GM21367 (cell line): ENCODE data around the gene PPP1CA.
"Not testable (repeated sequence)": the region's sequence is repeated elsewhere in the genome, so short reads cannot be mapped to it uniquely, and the experiment has no call there.

Experiments used
- ATAC-seq: cut with Tn5 transposase; IDR thresholded peaks from one replicate; pipeline ENCODE4 v1.9.1; 2021; ENCODE audit not compliant: unreplicated experiment

The PPP1CA gene

DNA sequence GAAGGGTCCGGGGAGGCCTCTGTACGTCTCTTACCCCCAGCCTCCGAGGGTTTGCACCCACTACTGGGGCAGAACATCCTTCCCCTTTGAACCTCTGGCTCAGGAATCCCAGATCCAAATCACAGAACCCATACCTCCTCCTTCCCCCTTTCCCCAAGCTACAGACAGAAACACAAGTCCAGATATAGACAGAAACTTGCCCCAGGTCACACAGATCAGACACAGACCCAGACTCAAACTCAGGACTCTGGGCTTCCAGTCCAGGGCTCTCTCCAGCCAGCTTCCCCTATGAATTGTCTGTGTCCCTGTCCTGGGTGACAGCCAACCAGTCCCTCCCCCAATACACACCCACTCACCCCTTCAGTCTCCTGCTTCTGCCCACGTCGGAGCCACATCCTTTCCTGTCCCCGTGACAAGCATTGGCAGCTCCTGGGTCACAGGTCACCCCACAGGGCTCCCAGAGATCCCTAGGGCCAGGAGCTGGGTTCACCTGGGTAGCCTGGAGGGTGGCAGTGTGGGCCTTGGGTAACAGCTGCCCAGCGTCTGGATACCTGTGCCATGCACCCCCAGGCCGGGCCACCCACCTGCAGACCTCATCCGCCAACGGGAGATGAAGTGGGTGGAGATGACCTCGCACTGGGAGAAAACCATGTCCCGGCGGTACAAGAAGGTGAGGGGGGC, 3.0 kb upstream of the PPP1CA start:
- ATAC-seq, result no peak

DNA sequence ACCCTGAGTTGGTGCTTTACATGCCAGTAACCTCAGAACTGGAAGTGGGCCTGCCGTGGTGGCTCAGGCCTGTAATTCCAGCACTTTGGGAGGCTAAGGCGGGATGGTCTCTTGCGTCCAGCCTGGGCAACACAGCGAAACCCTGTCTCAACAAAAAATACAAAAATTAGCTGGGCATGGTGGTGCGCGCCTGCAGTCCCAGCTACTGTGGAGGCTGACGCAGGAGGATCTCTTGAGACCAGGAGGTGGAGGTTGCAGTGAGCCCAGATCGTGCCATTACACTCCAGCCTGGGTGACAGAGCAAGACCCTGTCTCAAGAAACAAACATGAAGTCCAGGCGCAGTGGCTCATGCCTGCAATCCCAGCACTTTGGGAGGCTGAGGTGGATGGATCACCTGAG, 1.4 kb upstream of the PPP1CA start:
- ATAC-seq, result not testable (repeated sequence)

DNA sequence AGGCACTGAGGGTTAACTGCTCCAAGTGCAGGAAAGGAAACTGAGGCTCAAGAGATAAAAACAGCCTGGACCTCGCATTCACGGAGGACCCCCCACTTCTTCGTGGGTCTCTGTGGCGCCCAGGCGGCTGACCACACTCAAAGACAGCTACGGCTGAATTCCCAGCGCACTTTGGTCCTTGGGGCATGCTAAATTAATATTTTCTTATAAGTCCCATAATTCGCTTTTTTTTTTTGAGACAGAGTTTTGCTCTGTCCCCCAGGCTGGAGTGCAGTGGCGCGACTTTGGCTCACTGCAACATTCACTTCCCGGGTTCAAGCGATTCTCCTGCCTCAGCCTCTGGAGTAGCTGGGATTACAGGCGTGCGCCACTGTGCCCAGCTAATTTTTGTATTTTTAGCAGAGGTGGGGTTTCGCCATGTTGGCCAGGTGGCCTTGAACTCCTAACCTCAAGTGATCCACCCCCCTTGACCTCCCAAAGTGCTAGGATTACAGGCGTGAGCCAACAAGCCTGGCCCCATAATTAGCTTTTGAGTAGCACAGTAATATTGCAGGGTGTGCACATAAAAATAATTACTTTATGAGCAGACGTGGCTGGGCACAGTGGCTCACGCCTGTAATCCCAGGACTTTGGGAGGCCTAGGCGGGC, 658 bp upstream of the PPP1CA start:
- not testable (repeated sequence) for ATAC-seq

DNA sequence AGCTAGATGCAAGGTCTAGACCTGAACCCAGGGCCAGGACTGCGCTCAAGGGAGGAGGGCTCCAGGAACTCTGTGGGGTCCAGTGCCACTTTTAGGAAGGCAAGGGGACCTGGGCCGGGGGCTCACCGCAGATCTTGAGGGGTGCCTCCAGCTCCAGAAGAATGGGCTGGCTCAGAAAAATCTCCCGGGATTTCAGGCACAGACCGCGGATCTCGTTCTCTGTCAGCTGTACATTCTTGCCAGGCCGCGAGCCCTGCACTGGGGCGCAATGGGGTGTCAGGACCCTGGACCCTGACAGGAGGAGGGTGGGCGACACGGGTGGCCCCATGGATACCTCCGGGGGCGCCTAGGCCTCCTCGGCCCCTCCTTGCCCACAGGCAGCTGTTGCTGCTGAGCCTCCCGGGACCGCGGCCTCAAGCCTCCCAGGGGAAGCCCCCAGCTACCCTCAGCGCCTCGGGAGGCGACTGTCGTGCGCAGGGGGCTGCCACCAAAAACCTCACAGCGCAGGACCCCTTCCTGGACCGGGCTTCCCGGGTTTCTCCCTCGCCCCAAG, 640 bp downstream of the PPP1CA start:
- peak; percentile 7 for ATAC-seq

DNA sequence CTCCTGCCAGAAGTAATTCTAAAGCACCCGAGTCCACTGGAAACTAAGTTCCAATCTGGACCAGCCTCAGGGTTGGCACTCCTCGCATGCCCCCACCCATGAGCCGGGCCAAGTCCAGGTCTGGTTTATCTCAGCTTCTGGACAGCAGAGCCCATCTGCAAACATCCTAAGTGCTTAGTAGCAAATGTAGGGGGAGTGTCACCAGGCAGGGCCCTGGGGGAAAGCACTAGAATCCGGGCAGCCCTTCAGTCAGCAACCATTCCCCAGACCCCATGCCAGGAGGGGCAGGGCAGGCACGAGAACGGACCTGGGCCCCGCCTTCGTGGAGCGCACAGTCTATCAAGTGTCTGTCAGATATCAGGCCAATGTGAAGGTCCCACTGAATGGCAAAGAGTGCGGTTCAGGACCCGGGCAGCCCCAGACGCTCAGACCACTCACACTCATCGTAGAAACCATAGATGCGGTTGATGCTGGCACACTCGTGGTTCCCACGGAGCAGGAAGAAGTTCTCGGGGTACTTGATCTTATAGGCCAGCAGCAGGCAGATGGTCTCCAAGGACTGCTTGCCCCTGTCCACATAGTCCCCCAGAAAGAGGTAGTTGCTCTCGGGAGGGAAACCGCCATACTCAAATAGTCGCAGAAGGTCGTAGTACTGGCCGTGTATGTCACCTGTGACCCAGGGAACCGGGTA, 1.3 kb downstream of the PPP1CA start:
- no peak for ATAC-seq

DNA sequence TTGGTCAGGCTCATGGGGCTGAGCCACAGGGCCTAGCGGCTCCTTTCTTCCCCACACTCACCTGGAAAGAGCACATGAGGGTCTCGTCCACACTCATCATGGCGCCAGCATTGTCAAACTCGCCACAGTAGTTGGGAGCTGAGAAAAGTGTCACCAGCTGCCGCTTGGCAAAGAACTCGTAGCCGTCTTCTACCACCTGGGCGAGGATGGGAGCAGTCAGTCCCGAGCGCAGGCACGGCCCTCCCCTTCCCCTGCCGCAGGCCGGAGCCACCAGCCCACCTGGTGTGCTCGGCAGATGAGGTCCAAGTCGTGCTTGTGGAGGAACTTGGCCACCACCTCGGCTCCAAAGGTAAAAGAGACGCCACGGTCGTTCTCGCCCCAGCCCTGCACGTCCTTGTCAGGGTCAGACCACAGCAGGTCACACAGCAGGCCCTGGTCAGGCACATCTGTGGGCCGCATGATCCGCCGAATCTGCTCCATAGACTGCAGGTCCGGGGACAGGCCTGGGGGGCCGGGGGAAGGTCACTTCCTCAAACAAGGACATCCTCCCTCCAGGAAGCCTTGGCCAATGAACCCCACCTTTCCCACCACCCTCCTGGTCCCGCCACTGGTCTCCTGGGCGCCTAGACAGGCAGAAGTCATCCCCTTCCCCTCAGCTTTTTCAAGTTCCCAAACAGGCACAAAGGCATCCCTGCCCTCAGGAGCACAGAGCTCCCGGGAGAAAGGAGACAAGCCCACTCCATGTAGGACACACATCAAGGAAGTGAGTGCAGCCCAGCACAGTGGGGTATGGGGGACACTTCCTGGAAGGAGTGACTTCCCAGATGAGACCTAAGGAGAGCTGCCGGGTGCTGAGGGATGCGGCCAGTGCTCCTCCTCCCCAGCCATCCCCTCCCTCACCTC, 2.7 kb downstream of the PPP1CA start:
- ATAC-seq, result no peak

DNA sequence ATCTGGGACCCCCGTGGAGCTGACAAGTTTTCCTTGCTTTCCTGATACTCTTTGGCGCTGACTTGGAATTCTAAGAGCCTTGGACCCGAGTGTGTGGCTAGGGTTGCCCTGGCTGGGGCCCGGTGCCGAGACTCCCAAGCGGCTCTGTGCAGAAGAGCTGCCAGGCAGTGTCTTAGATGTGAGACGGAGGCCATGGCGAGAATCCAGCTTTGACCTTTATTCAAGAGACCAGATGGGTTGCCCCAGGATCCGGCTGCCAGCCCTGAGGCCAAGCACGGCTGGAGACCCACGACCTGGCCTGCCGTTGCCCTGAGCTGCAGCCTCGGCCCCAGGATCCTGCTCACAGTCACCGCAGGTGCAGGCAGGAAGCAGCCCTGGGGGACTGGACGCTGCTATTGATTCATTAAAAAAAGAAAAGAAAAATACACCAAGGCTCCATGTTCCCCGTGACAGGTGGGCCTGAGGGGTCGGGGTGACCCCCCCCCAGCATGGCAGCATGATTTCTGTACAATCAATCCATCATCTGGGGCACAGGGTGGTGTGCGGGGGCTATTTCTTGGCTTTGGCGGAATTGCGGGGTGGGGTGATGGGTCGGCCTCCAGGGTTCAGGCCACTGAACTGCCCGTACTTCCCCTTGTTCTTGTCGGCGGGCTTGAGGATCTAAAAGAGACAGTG, 3.5 kb downstream of the PPP1CA start:
- no peak for ATAC-seq

DNA sequence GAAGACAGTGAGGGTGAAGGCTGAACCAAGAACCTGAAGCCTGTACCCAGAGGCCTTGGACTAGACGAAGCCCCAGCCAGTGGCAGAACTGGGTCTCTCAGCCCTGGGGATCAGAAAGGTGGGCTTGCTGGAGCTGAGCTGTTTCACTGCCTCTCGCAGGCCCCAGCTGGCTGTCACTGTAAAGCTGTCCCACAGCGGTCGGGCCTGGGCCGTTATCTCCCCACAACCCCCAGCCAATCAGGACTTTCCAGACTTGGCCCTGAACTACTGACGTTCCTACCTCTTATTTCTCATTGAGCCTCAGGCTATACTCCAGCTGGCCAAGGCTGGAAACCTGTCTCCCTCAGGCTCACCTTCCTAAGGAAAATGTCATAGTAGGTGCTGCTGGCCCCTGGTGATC, 4.1 kb downstream of the PPP1CA start:
- no peak for ATAC-seq

DNA sequence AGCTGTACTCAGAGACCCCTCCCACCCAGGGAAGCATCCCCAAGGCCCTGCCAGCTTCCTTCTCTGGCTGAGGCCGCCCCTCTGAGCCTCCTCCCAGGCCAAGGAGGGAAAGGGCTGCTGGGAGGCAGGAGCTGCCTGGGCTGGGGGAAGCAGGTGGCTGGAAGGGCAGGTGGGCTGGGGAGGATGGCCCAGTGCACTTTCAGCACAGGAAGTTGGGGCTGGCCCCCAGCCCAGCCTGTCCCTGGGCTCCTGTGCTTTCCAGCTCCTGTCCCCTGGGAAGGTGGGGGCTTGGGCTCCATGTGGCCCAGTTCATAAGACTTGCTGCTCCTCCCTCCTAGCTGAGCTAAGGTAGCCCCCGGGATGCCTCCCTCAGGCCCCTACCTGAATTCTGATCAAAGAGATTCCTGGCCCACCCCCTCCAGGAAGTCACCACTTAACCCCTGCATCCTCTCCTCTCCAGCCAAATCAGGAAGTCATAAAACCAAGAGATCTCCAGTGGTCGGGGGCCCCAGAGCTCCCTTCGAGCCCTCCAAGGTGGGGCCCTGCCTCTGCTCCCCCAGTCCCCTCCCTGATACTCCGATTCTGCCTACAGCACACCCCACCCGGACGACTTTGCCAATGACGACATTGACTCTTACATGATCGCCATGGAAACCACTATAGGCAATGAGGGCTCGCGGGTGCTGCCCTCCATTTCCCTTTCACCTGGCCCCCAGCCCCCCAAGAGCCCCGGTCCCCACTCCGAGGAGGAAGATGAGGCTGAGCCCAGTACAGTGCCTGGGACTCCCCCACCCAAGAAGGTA, 4.9 kb downstream of the PPP1CA start:
- ATAC-seq, result no peak

DNA sequence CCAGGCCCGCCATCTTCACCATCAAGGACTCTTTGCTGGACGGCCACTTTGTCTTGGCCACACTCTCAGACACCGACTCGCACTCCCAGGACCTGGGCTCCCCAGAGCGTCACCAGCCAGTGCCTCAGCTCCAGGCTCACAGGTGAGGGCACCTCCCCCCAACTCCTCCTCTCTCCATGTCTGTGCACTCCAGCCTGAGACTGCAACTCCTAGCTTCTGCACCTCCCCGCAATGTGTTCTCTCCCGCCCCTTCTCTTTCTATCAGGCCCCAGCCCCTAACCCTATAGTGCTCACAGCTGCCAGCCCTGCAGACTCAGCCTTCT, 5.4 kb downstream of the PPP1CA start:
- ATAC-seq, result no peak

DNA sequence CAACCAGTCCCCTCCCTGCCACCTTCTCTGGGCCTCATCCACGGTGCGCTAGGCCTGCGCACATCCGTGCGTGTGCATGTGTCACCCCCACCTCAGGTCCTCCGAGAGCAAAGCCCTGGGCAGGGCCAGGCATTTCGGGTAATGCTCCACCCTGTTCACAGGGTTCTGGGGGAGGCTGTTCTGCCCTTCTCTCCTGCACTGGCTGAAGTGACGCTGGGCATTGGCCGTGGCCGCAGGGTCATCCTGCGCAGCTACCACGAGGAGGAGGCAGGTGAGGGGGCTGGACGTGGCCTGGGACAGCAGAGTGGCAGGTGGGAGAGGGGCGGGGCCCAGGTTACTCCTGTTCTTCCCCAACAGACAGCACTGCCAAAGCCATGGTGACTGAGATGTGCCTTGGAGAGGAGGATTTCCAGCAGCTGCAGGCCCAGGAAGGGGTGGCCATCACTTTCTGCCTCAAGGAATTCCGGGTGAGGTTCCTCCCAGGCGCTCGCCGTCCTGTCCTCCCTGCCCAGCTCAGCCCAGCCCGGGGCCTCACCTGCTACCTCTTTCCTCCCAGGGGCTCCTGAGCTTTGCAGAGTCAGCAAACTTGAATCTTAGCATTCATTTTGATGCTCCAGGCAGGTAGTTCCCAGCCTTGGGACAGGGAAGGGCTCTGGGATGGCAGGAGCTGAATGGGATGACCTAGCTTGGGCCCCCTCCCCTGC, 6.0 kb downstream of the PPP1CA start:
- no peak for ATAC-seq

DNA sequence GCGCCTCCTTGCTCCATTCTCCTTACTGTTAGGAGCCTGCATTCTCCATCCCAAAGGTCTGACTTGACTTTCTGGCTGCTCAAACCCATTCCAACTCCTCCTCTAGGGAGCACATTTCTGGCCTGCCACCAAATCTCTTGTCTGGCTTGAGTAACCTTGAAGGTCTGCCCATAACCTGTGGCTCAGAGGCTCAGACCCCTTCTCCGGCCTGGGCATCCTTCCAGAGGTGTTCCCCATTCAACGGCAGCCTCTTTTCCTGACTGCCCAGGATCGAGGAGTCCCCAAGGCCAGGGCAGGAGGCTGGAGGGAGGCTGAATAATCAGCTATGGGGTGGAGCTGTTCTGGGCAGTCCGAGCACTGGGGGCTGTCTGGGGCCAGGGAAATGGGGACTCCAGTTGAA, 7.7 kb downstream of the PPP1CA start:
- no peak for ATAC-seq

DNA sequence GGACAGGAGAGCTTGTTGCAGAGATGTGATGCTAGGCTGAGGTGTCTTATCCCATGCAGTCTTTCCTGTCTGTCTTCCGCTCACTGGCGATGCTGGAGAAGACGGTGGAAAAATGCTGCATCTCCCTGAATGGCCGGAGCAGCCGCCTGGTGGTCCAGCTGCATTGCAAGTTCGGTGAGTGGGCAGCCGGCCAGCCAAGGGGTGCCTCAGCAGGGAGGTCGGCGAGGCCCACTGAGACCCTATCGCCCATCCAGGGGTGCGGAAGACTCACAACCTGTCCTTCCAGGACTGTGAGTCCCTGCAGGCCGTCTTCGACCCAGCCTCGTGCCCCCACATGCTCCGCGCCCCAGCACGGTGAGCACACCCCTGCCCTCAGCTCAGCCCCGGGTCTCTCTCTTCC, 8.2 kb downstream of the PPP1CA start:
- ATAC-seq, result no peak

DNA sequence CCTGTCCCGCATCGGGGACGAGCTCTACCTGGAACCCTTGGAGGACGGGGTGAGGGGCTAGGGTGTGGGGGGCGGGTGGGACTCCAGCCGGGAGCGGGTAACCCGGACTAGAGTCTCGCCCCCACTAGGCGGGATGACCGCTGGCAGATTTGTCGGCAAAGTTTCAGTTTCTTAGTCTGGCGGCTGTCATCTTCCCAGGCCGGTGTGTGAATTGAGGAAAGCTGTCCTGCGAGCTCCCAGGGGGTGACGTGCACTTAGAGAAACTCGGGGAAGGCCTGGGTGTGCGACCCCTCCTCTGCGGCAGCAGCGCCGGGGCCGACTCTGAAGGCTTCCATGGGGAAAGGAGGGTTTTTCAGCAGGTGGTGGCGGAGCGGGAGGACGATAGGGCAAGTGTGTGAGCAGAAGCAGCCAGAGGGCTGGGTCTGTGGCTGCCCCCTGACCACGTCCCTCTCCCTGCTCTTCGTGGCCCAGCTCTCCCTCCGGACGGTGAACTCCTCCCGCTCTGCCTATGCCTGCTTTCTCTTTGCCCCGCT, 9.4 kb downstream of the PPP1CA start:
- ATAC-seq, result no peak

DNA sequence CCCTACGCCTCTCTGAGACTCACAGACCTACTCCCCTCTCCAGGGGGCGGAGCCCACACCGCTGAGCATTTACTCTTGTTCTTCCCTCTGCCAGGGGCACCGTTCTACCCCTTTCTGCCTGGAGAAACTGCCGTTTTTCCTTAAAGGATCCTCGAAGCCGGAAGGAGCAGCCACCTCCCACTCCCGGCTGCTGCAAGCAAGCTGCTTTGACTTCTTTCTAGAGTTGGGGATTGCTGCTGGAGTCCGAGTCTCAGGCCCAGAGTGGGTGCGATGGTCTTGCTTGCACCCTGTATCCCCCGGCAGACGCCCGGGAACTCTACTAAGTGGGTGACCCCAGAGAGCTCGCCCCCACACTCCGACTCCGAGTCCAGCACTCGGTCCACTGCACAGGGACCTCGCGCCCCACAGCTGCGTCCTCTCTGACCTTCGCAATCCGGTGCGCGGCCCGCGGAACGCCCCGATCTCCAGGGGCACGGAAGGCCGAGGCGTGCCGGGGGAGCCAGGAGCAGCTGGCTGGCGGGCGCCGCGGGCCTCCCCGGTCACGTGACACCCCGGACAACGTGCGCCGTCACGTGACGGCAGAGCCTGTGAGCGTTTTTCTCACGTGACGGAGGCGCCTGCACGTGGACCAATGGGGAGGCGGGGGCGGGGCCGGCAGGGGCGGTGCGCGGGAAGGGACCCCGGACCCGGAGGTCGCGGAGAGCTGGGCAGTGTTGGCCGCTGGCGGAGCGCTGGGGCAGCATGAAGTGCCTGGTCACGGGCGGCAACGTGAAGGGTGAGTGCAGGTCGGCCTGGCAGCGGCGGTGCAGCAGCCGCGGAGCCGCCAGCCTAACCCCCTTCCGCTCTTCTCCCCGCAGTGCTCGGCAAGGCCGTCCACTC, 10.1 kb downstream of the PPP1CA start, which contains the start of gene RAD9A:
Gene RAD9A, plus strand, starts transcription at position 683 of the 879 bp plus-strand sequence. Its CDS starts 59 bp downstream, at position 742.
- ATAC-seq, result peak; percentile 37

DNA sequence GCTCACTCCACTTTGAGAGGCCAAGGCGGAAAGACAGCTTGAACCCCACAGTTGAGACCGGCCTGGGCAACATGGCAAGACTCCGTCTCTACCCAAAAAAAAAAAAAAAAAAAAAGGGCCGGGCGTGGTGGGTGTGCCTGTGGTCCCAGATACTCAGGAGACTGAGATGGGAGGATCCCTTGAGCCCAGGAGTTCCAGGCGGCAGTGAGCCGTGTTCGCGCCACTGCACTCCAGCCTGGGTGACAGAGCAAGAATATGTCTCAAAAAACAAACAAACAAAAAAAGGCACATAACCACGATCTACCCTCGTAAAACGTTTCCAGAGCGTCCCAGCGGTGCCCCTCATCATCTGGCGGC, 10.7 kb downstream of the PPP1CA start:
- no peak for ATAC-seq

DNA sequence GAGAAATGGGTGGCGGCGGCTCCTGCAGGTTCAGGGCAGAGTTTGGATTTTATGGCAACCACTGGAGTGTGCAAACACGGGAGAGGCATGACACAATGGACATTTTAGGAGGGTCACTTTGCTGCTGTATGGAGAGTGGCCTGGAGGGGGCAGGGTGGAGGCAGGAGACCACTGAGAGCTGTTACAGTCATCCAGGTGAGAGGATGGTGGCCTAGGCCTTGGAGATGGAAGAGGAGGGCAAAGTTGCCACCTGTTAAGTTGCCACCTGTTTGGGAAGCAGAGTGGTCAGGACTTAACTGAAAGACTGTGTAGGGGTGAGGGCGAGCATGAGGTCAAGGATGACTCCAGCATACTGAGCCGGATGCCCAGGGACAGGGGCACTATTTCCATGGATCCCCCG, 12.2 kb downstream of the PPP1CA start:
- no peak for ATAC-seq

DNA sequence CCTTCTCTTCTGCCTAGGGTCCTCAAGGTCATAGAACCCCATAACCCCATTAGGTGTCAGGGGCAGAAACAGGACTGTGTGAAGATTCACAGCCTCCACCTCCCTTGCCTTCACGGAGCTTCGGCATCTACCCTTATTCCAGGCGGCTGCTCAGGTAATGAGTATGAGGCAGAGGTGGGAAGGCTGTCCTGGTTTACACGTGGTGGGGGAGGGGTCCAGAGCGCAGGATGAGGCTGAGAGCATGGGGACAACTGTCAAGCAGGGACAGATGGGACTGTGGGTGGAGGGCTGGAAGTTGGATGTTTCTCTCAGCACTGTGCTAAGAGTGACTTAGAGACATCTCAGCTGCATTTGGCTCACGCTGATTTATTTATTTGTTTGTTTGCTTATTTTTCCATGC, 14.1 kb downstream of the PPP1CA start:
- no peak for ATAC-seq
